GM12872 (cell line): ENCODE data around the gene CTNNA1.

ENCODE experiments used
- CTCF ChIP-seq: IDR thresholded peaks from 3 replicates; pipeline ENCODE4 v1.5.1; 2011; ENCODE audit warnings: low read depth, mild to moderate bottlenecking, low read length, moderate library complexity; ENCODE audit not compliant: insufficient read depth

Gene CTNNA1

GRCh38 chr5:138936225-138936967 is 183.2 kb downstream of the CTNNA1 start:
- TF ChIP-seq CTCF: no peak

DNA sequence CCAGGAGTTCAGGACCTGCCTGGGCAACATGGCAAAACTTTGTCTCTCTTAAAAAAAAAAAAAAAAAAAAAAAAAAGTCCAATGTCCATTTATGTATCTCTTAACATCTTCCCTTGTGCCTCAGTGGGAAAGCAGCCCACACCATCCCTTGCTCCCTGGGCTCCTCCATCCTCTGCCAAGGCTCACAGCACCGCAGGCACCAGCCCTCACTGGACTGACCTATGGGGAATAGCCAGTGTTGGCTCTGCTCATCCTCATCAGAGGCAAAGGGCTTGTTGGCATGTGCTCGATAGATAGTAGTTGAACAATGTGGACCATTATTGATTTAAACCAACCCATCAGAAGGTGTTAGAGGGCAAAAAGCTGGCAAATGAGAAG is 183.7 kb downstream of the CTNNA1 start:
- TF ChIP-seq CTCF: no peak

DNA sequence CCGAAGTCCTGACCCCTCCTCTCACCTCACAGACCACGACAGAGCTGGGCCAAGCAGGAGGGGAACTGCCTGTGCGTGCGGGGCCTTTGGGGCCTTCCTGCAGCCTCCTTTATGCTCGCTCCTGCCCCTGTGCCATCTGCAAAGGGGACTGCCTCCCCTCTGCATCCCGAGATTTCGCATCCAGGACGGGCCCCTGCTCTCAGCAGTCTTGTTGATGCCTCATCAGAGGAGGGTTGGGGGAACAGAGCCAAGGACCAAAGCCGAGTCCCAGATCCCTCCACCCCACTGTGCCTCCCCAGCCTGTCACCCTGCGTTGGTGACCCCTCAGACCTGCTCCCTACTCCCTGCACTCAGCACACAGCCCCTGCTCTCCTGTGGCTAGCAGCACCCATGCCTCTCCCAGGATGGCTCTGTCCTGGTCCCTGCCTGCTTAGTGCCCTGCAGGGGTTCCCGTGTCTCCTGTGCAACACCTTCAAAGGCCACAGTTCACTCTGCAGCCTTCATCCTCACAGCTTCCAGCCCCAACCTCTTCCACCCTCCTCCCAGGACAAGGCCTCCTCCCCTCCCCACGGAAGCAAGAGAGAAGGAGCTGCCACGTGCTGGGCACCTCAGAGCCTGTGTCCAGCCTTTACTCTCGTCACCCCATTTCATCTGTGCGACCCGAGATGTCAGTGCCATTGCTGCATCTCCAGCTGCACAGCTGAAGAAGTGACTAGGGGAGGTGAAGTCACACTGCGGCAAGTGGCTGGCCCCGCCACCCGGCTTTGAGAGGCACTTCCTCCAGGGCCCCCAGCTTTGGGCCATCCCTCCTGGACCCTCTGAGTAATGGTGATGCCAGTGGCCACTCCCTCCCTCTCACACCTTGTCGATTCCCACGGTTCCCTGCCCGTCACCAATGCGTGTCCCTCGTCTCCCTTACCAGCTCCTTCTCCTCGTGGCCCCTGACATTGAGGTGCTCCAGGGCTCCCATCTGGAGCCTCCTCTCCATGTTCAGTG is 184.5 kb downstream of the CTNNA1 start:
- TF ChIP-seq CTCF: no peak

- TF ChIP-seq CTCF: no peak
These were observed 185.3 kb downstream of the CTNNA1 start for GRCh38 chr5:138938526-138938925.

GRCh38 chr5:138942066-138942465 is 188.8 kb downstream of the CTNNA1 start:
- no peak for TF ChIP-seq CTCF

DNA sequence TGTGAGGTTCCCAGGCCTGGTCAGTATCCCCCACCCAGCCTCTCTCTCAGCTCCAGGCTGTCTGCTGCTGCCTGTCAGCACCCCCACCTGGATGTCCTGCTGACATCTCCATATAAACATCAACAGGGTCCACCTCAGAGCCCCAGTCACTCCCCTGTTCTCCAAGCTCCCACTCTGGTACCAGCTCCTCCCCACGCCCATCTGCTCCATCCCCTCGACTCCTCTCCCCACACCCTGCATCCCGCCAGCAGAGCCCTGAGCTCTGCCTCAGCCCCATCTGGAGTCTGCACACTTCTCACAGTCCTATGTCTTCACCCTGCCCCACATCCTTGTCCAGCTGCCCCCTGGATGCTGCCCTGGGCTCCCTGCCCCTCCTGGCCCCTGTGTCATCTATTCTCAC is 189.6 kb downstream of the CTNNA1 start:
- TF ChIP-seq CTCF: no peak

- TF ChIP-seq CTCF: no peak
These were observed 190.5 kb downstream of the CTNNA1 start for GRCh38 chr5:138943599-138944173.
